ENCODE measurements around the gene SERPINA3.
"Not testable (repeated sequence)": the region's sequence is repeated elsewhere in the genome, so short reads cannot be mapped to it uniquely, and the experiment has no call there.

SERPINA3 gene

DNA sequence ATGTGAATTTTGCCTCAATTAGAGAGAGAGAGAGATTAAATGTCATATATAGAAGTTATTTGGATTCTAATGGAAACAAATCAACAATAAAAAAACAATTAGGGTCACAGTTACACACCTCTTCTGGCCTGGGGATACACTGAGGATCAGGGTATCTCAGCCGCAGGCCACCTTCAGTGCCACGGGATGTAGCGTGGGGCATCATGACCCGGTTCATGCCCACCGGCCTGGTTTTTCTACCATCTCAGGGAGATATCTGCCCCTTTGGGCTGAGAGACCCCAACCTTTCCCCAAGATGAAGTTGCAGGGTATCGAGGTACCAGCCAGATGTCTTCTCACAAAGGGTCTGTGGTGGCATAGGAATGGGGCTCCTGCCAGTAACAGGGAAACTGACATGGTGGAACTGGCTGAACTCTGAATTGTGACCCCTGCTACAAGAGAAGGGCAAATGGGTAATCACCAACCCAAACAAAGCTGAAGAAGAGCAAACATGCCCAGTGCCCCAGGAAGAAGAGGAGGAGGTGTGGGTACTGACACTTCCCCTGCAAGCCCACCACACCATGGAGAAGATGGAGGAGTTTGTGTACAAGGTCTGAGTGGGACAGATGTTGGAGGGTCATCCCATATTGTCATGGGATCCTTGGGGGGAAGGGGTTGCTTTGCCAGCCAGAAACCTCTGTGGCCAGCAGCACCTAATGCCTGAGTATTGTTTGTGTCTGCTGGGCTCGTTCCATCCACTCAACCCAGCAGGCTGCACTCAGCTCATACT is 19.5 kb downstream of the SERPINA3 start:
- no peaks in the 10 kb centered on the region for H3K4me1 ChIP-seq (ENCODE audit: control insufficient read depth in 2 of 2, insufficient read depth in 2 of 2, low read length in 2 of 2)
- no peak overlapping the region for H3K27ac ChIP-seq (ENCODE audit: low read depth in 2 of 2, low read length in 2 of 2)
- no peaks in the 10 kb centered on the region for H3K27me3 ChIP-seq (ENCODE audit: control insufficient read depth in 2 of 2, insufficient read depth in 2 of 2, low read length in 2 of 2)
- H3K36me3 ChIP-seq (ENCODE audit: control insufficient read depth in 2 of 2, insufficient read depth in 2 of 2, low read length in 2 of 2): no peaks in the 10 kb centered on the region
- H3K4me3 ChIP-seq (ENCODE audit: low read length in 2 of 2): no peak overlapping the region
- H3K9ac ChIP-seq (ENCODE audit: low read depth in 1 of 2, low read length in 2 of 2): no peak overlapping the region
- no peaks in the 10 kb centered on the region for H3K9me3 ChIP-seq (ENCODE audit: control insufficient read depth in 2 of 2, low read length in 2 of 2)

GRCh38 chr14:94632305-94632590 is 20.1 kb downstream of the SERPINA3 start:
- Histone ChIP-seq H3K27me3 (ENCODE audit: control insufficient read depth in 2 of 2, insufficient read depth in 2 of 2, low read length in 2 of 2) (no peaks in the 10 kb centered on the region), H3K9ac (ENCODE audit: low read depth in 1 of 2, low read length in 2 of 2) (no peak overlapping the region), H3K27ac (ENCODE audit: low read depth in 2 of 2, low read length in 2 of 2) (no peak overlapping the region), H3K9me3 (ENCODE audit: control insufficient read depth in 2 of 2, low read length in 2 of 2) (no peaks in the 10 kb centered on the region), H3K4me1 (ENCODE audit: control insufficient read depth in 2 of 2, insufficient read depth in 2 of 2, low read length in 2 of 2) (no peaks in the 10 kb centered on the region), H3K4me3 (ENCODE audit: low read length in 2 of 2) (no peak overlapping the region), H3K36me3 (ENCODE audit: control insufficient read depth in 2 of 2, insufficient read depth in 2 of 2, low read length in 2 of 2) (no peaks in the 10 kb centered on the region)

GRCh38 chr14:94633121-94633520 is 20.9 kb downstream of the SERPINA3 start:
- Histone ChIP-seq H3K36me3 (ENCODE audit: control insufficient read depth in 2 of 2, insufficient read depth in 2 of 2, low read length in 2 of 2) (no peaks in the 10 kb centered on the region), H3K4me3 (ENCODE audit: low read length in 2 of 2) (no peak overlapping the region), H3K4me1 (ENCODE audit: control insufficient read depth in 2 of 2, insufficient read depth in 2 of 2, low read length in 2 of 2) (no peaks in the 10 kb centered on the region), H3K9ac (ENCODE audit: low read depth in 1 of 2, low read length in 2 of 2) (no peak overlapping the region), H3K27ac (ENCODE audit: low read depth in 2 of 2, low read length in 2 of 2) (no peak overlapping the region), H3K9me3 (ENCODE audit: control insufficient read depth in 2 of 2, low read length in 2 of 2) (no peaks in the 10 kb centered on the region), H3K27me3 (ENCODE audit: control insufficient read depth in 2 of 2, insufficient read depth in 2 of 2, low read length in 2 of 2) (no peaks in the 10 kb centered on the region)

DNA sequence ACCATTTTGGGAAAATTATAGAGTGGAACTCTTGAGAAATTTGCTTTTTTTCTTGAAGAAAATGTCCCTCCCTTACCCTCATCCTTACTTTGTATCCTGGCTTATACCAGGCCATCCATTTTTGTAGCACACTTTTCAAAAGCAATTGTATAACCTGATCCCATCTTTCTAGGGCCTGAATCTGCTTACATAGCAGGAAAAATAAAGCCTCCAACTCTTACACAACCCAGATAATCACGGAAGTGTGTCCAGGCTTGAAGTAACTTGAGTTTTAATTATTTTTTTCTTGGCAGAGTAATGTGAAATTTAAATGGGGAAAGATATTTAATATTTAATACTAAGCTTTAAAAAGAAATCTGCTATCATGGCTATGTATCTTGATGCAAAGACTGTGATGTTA is 23.0 kb downstream of the SERPINA3 start:
- Histone ChIP-seq H3K9ac (ENCODE audit: low read depth in 1 of 2, low read length in 2 of 2) (no peak overlapping the region), H3K9me3 (ENCODE audit: control insufficient read depth in 2 of 2, low read length in 2 of 2) (no peaks in the 10 kb centered on the region), H3K36me3 (ENCODE audit: control insufficient read depth in 2 of 2, insufficient read depth in 2 of 2, low read length in 2 of 2) (no peaks in the 10 kb centered on the region), H3K27me3 (ENCODE audit: control insufficient read depth in 2 of 2, insufficient read depth in 2 of 2, low read length in 2 of 2) (no peaks in the 10 kb centered on the region), H3K4me3 (ENCODE audit: low read length in 2 of 2) (no peak overlapping the region), H3K27ac (ENCODE audit: low read depth in 2 of 2, low read length in 2 of 2) (no peak overlapping the region), H3K4me1 (ENCODE audit: control insufficient read depth in 2 of 2, insufficient read depth in 2 of 2, low read length in 2 of 2) (no peaks in the 10 kb centered on the region)

DNA sequence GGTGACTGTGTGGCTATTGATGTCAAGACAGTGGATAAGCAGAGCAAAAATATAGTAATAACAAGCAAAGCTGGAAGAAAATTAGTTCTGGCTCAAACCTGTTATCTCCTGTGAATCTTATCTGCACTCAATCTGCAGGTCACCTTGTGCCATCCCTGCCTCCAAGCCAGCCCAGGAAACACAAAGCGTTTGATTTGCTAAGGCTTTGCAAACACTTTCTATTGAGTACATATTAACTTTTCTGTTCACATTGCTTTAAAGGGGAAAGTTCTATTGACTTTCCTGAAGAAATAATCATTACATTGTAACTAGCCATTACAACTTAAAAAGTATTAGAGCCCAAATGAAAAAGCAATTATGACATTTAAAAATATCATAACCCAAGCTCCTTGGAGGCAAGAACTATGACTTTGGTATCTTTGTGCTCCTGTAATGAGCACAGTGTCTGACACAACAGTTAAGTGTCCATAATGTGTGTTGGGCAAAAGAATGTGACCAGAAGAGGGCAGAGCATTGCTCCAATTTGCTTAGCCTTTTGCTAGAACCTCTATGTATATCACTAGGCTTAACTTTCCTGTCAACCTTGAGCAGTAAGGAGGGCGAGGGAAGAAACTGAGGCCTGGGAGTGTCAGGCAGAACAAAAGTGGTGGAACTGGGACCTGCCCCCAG is 24.7 kb downstream of the SERPINA3 start:
- no peaks in the 10 kb centered on the region for H3K36me3 ChIP-seq (ENCODE audit: control insufficient read depth in 2 of 2, insufficient read depth in 2 of 2, low read length in 2 of 2)
- no peaks in the 10 kb centered on the region for H3K4me1 ChIP-seq (ENCODE audit: control insufficient read depth in 2 of 2, insufficient read depth in 2 of 2, low read length in 2 of 2)
- no peaks in the 10 kb centered on the region for H3K27me3 ChIP-seq (ENCODE audit: control insufficient read depth in 2 of 2, insufficient read depth in 2 of 2, low read length in 2 of 2)
- H3K4me3 ChIP-seq (ENCODE audit: low read length in 2 of 2): no peak overlapping the region
- no peak overlapping the region for H3K9ac ChIP-seq (ENCODE audit: low read depth in 1 of 2, low read length in 2 of 2)
- H3K9me3 ChIP-seq (ENCODE audit: control insufficient read depth in 2 of 2, low read length in 2 of 2): no peaks in the 10 kb centered on the region
- no peak overlapping the region for H3K27ac ChIP-seq (ENCODE audit: low read depth in 2 of 2, low read length in 2 of 2)

DNA sequence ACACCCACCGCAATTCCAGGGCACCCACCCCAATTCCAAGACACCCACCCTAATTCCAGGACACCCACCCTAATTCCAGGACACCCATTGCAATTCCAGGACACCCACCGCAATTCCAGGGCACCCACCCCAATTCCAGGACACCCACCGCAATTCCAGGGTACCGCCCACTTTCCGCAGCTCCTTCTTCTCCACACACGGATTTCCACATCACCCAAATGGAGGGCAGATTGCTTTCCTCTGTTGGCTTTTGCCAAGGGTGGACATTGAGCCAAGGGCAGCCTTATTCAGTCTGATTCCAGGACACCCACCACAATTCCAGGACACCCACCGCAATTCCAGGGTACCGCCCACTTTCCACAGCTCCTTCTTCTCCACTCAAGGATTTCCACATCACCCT is 25.6 kb downstream of the SERPINA3 start:
- H3K36me3 ChIP-seq (ENCODE audit: control insufficient read depth in 2 of 2, insufficient read depth in 2 of 2, low read length in 2 of 2); H3K4me1 ChIP-seq (ENCODE audit: control insufficient read depth in 2 of 2, insufficient read depth in 2 of 2, low read length in 2 of 2): not testable (repeated sequence)

DNA sequence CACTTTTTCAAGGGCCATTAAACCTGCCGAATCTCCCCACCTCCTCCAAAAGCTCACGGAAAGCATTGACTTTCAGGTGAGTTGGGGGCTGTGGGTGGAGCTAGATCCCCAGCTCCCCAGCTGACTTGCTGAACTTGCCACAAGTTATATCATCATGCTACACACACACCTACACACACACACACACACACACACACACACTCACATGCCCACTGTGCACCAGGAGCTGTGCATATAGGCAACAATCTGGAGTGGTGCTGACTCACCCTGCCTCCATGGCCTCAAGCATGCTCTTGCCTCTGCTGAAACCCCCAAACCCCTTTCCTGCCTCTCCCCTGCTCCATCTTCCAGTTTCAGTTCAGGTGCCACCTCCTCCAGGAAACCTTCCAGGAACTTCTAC is 26.1 kb downstream of the SERPINA3 start:
- Histone ChIP-seq H3K4me3 (ENCODE audit: low read length in 2 of 2) (no peak overlapping the region), H3K9me3 (ENCODE audit: control insufficient read depth in 2 of 2, low read length in 2 of 2) (no peaks in the 10 kb centered on the region), H3K4me1 (ENCODE audit: control insufficient read depth in 2 of 2, insufficient read depth in 2 of 2, low read length in 2 of 2) (no peaks in the 10 kb centered on the region), H3K36me3 (ENCODE audit: control insufficient read depth in 2 of 2, insufficient read depth in 2 of 2, low read length in 2 of 2) (no peaks in the 10 kb centered on the region), H3K27ac (ENCODE audit: low read depth in 2 of 2, low read length in 2 of 2) (no peak overlapping the region), H3K27me3 (ENCODE audit: control insufficient read depth in 2 of 2, insufficient read depth in 2 of 2, low read length in 2 of 2) (no peaks in the 10 kb centered on the region), H3K9ac (ENCODE audit: low read depth in 1 of 2, low read length in 2 of 2) (no peak overlapping the region)

More for the DNA sequence above, 25.6 kb downstream of the SERPINA3 start:
- H3K27me3 ChIP-seq (ENCODE audit: control insufficient read depth in 2 of 2, insufficient read depth in 2 of 2, low read length in 2 of 2); H3K27ac ChIP-seq (ENCODE audit: low read depth in 2 of 2, low read length in 2 of 2); H3K4me3 ChIP-seq (ENCODE audit: low read length in 2 of 2); H3K9me3 ChIP-seq (ENCODE audit: control insufficient read depth in 2 of 2, low read length in 2 of 2); H3K9ac ChIP-seq (ENCODE audit: low read depth in 1 of 2, low read length in 2 of 2): not testable (repeated sequence)

GRCh38 chr14:94638961-94639817 is 27.0 kb downstream of the SERPINA3 start:
- Histone ChIP-seq H3K27me3 (ENCODE audit: control insufficient read depth in 2 of 2, insufficient read depth in 2 of 2, low read length in 2 of 2) (no peaks in the 10 kb centered on the region), H3K4me3 (ENCODE audit: low read length in 2 of 2) (no peak overlapping the region), H3K9ac (ENCODE audit: low read depth in 1 of 2, low read length in 2 of 2) (no peak overlapping the region), H3K27ac (ENCODE audit: low read depth in 2 of 2, low read length in 2 of 2) (no peak overlapping the region), H3K4me1 (ENCODE audit: control insufficient read depth in 2 of 2, insufficient read depth in 2 of 2, low read length in 2 of 2) (no peaks in the 10 kb centered on the region), H3K9me3 (ENCODE audit: control insufficient read depth in 2 of 2, low read length in 2 of 2) (no peaks in the 10 kb centered on the region), H3K36me3 (ENCODE audit: control insufficient read depth in 2 of 2, insufficient read depth in 2 of 2, low read length in 2 of 2) (no peaks in the 10 kb centered on the region)

DNA sequence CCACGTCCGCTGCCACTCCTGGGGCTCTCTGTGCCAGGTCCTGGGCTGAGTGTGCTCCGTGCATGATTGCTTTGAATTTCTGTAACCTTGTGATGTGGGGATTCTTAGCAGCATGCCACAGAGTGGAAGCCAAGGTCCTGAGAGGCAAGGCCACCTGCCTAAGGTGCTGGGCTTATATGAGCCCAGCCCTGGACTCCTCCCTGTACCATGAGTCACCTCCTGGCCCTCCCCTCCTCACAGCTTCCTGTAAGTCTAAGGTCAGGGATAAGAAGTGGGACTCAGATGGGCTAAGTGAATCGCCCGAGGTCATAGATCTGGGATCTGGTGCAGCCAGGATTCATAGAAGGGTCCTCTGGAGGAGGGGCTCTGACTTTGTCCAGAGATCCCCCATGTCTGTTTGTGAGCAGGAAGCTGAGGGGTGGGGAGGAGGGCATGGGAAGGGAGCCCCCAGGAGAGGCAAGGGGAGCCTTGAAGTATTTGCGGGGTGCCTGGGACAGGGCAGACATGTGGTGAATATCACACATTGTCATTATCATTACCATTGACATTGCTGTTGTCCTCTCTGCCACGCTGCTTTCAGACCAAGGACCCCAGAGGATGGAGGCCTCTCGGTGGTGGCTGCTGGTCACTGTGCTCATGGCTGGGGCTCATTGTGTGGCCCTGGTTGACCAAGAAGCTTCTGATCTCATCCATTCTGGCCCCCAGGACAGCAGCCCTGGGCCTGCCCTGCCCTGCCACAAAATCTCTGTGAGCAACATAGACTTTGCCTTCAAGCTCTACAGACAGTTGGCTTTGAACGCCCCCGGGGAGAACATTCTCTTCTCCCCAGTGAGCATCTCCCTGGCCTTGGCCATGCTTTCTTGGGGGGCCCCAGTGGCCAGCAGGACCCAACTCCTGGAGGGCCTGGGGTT is 28.8 kb downstream of the SERPINA3 start:
- Histone ChIP-seq H3K4me3 (ENCODE audit: low read length in 2 of 2) (no peak overlapping the region), H3K27me3 (ENCODE audit: control insufficient read depth in 2 of 2, insufficient read depth in 2 of 2, low read length in 2 of 2) (no peaks in the 10 kb centered on the region), H3K9ac (ENCODE audit: low read depth in 1 of 2, low read length in 2 of 2) (no peak overlapping the region), H3K4me1 (ENCODE audit: control insufficient read depth in 2 of 2, insufficient read depth in 2 of 2, low read length in 2 of 2) (no peaks in the 10 kb centered on the region), H3K27ac (ENCODE audit: low read depth in 2 of 2, low read length in 2 of 2) (no peak overlapping the region), H3K9me3 (ENCODE audit: control insufficient read depth in 2 of 2, low read length in 2 of 2) (no peaks in the 10 kb centered on the region), H3K36me3 (ENCODE audit: control insufficient read depth in 2 of 2, insufficient read depth in 2 of 2, low read length in 2 of 2) (no peaks in the 10 kb centered on the region)

All from mucosa of rectum (tissue), 2 donors.